ENCODE data around the gene S100A7. TPM values are rescaled to one million over a fixed set of nuclear protein-coding genes. Genes with fewer than 3 reads are reported as not detected.
A peak's percentile ranks its signal among the peaks of the same experiment; 100 is the strongest.

Gene S100A7
- total and polyA plus RNA-seq, 2 experiments from 2014 or later, result not detected

DNA sequence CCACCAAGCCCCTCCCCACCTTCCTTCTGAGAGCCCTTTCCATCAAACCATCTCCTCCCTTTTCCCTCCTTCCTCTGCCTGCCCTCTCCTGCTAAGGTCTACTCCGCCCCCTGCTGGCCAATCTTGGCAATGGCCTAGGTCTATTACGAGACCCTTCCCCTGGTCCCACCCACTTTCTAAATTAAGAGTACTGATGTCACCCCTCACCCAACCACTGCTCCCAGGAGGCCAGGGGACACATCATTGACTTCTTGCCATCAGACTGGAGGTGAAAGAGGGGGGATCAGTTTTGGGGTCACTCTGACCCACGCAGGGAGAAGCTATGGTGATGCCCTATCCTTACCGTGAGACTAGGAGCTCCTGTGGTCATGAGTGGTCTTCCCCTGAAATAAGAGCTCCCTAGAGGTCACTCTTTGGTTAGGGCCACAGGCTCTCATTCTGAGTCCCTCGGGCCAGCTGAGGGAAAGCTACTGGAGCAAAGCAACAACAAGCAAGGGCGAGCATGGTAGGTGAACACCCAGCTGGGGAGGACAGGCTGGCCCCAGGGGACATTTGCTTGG, 34.6 kb upstream of the S100A7 start:
- Histone ChIP-seq H3K9me3 (ENCODE audit: low read depth) (no peaks in the 10 kb centered on the region), H3K4me1 (ENCODE audit: low read depth) (peaks cover 31% of the 10 kb centered on the region), H3K36me3 (no peaks in the 10 kb centered on the region), H3K27ac (peak overlapping the region; percentile 77), H3K27me3 (no peaks in the 10 kb centered on the region), H3K4me3 (no peak overlapping the region)
- DNase-seq (ENCODE audit: low read depth in 1 of 2, low spot score in 1 of 2), result peak; percentile 75 to 95
- peak; percentile 93 for TF ChIP-seq CTCF (IDR thresholded peaks at IDR 0.05; ENCODE audit: low read depth, low read length)

GRCh38 chr1:153493343-153493960, 33.0 kb upstream of the S100A7 start:
- peak; percentile 19 to 60 for DNase-seq (ENCODE audit: low read depth in 1 of 2, low spot score in 1 of 2)
- H3K9me3 ChIP-seq (ENCODE audit: low read depth), result no peaks in the 10 kb centered on the region
- peak overlapping the region; percentile 69 for H3K27ac ChIP-seq
- H3K36me3 ChIP-seq, result no peaks in the 10 kb centered on the region
- TF ChIP-seq CTCF (IDR thresholded peaks at IDR 0.05; ENCODE audit: low read depth, low read length), result no peak
- peaks cover 39% of the 10 kb centered on the region for H3K4me1 ChIP-seq (ENCODE audit: low read depth)
- H3K27me3 ChIP-seq, result no peaks in the 10 kb centered on the region
- H3K4me3 ChIP-seq, result no peak overlapping the region

DNA sequence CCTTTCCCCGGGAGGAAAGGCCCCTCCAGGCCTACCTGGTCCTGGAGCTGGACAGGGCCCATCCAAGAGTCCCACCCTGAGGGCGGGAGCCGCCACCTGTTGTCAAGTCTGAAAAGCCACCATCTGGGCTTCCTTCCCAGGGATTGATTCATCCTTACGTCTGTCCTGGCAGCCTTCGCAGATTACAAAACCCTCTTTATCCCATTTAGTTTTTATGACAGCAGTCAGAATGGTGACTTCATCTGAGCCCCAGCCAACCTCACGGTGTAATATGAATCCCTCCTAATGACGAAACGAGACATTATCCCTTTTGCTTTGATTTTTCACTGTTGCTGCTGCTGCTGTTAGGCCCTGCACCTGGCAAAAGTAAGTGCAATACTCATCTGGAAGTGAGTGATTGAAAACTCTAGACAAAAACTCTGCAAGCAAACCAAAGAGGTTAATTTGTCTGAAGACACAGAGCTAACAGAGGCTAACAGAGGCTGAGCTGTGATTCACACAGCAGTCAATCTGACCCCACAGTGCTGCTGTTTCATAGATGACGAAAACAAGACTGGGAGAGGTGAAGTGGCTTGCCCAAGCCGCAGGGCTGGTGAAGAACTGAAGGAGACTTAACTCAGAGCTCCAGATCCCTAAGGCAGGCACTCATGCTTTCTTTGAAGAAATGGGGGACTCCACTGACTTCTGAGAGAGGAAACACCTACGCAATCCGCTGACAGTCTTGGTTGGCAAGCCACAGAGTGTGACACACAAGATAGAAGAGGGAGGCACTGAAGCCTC, 30.0 kb upstream of the S100A7 start:
- H3K27ac ChIP-seq, result peak overlapping the region; percentile 72
- no peaks in the 10 kb centered on the region for H3K36me3 ChIP-seq
- no peak for TF ChIP-seq CTCF (IDR thresholded peaks at IDR 0.05; ENCODE audit: low read depth, low read length)
- no peak overlapping the region for H3K4me3 ChIP-seq
- H3K4me1 ChIP-seq (ENCODE audit: low read depth), result peaks cover 31% of the 10 kb centered on the region
- DNase-seq (ENCODE audit: low read depth in 1 of 2, low spot score in 1 of 2), result peak; percentile 17 to 94
- H3K27me3 ChIP-seq, result no peaks in the 10 kb centered on the region
- H3K9me3 ChIP-seq (ENCODE audit: low read depth), result no peaks in the 10 kb centered on the region

- TF ChIP-seq CTCF (IDR thresholded peaks at IDR 0.05; ENCODE audit: low read depth, low read length), result no peak
- H3K4me3 ChIP-seq, result no peak overlapping the region
- H3K27me3 ChIP-seq, result no peaks in the 10 kb centered on the region
- no peaks in the 10 kb centered on the region for H3K9me3 ChIP-seq (ENCODE audit: low read depth)
- H3K4me1 ChIP-seq (ENCODE audit: low read depth), result peaks cover 22% of the 10 kb centered on the region
- no peaks in the 10 kb centered on the region for H3K36me3 ChIP-seq
- H3K27ac ChIP-seq, result peak overlapping the region; percentile 43
- peak in 1 of 2 donors; percentile 50 for DNase-seq (ENCODE audit: low read depth in 1 of 2, low spot score in 1 of 2)
These were observed 28.3 kb upstream of the S100A7 start for GRCh38 chr1:153488731-153489130.

GRCh38 chr1:153487707-153488106, 27.3 kb upstream of the S100A7 start:
- no peak overlapping the region for H3K27ac ChIP-seq
- no peak for DNase-seq (ENCODE audit: low read depth in 1 of 2, low spot score in 1 of 2)

More at GRCh38 chr1:153487707-153488106, 27.3 kb upstream of the S100A7 start:
- peaks cover 20% of the 10 kb centered on the region for H3K4me1 ChIP-seq (ENCODE audit: low read depth)
- no peaks in the 10 kb centered on the region for H3K9me3 ChIP-seq (ENCODE audit: low read depth)
- H3K4me3 ChIP-seq, result no peak overlapping the region
- no peaks in the 10 kb centered on the region for H3K36me3 ChIP-seq
- no peaks in the 10 kb centered on the region for H3K27me3 ChIP-seq
- TF ChIP-seq CTCF (IDR thresholded peaks at IDR 0.05; ENCODE audit: low read depth, low read length), result no peak

Measured in cardiac muscle cell (in vitro differentiated cells and primary cell).